ENCODE results near the gene RAP1GAP.
A peak's percentile ranks its signal among the peaks of the same experiment; 100 is the strongest.

The RAP1GAP gene

DNA sequence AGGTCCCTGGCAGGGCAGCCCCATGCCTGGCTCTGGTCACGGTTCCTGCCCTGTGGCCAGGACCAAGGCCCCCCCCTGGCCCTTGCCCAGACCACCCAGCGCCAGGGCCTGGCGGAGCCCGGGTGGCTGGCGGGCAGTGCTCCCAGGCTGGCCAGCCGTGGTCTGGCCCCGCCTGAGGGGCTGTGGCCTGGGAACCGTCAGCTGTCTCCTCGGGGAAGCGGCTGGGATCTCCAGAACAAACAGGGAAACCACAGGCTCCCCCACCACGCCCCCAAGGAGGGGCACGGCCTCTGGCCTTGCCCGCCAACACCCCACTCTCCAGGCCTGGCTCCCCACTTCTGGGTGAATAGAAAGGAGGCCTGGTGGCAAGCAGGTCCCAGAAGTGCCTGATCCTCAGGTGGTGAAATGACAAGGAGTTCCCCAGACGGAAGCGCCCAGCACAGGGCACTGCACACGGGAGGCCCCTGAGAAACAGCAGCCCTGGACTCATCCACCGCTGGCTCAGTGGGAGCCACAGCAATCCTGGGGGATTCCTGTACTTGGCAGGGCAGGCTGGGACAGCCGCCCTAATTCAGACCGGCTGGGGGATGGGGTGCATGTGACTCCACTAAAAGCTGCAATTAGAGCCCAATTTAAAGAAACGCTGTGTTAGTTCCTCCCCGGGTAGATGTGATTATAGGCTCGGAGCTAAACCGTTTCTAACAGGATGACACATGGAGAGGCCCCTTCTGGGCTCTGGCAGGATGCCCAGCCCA lies 78.9 kb downstream of the RAP1GAP start:
- no peak for DNase-seq (ENCODE audit: low spot score)

DNA sequence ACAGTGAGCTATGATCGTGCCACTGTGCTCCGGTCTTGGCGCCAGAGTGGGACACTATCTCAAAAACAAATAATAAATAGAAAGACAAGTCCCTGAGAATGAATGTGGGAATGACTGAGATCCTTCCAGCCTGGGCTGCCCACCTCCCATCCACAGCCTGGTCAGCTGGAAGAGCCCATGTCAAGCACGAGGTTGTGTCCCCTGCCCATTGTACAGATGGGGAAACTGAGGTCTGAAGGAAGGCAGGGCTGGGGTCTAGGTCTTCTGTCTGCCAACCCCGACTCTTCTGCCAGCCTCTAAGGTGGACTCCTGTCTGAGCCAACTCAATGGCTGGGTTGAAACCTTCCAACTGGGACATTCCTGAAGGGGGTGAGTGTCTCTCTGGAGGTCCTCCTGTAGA lies 79.5 kb downstream of the RAP1GAP start:
- no peak for DNase-seq (ENCODE audit: low spot score)

DNA sequence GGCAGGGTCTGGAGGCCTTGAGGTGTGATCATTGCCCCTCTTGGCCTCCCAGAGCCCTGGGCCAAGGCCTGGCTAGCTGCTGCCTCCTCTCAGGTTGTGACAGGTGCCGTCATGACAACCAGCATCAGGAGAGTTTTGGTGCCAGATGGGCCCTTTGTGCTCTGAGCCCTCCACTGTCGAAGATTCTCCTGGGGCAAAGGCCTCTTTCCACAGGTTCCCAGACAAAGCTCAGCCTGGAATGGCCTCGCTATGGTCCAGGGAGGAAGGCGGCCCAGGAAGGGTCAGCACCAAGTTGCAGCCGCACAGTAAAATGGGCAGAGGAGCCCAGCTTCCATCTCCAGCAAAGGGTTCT lies 81.6 kb downstream of the RAP1GAP start:
- no peak for DNase-seq (ENCODE audit: low spot score)

DNA sequence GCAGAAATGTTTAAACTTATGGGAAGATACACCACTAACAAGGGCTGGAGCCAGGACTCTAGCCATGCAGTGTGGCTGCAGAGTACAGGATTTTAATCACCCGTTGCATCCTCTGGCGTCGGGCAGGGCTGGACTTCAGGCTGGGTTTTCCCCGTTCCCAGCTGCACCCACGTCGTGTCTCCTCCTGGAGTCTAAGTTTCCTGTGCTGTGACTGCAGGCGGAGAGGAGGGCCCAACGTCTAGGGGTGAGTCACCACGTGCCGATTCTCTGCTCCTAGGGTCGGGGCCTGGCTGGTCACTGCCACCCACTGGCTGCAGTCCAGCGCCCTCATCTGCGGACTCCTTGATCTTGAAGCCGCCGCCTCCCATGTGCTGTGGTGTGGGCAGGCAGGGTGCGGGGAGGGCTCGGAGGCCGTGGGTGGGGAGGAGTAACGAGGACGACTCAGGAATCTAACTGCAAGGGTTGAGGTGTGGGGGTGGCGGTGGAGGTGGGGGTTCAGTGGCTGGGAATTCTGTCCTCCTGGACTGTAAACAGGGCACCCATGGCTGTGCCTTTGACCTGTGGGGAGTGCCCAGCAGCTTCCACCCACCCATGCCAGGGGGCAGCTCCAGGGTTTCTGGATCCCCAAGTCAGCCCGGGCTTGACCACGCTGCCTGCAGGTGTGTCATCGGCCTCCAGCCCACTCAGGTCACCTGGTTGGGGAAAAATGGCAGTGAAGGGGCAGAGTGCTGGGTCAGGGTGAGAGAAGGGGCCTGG lies 82.1 kb downstream of the RAP1GAP start:
- DNase-seq (ENCODE audit: low spot score) = peak; percentile 92

DNA sequence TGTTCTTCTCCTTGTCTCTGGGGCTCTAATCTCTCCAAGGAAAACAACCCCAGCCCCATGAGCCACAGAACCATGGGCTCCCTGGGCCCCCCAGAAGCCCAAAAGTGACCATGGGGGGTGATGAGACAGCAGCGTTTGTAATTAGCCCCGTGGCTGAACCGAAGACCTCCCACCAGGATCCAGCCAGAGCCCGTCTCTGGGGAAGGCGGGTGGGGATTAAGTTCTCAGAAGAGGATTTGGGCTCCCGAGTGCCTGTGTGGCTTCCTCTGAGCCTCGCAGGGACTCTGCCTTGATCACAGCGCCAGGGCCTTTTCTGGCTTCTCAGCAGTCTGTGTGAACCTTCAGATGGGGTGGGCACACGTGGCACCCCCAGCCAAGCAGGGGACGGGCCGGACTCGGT lies 82.9 kb downstream of the RAP1GAP start:
- DNase-seq (ENCODE audit: low spot score) = no peak

GRCh38 chr1:21585037-21585436 lies 84.1 kb downstream of the RAP1GAP start:
- no peak for DNase-seq (ENCODE audit: low spot score)

DNA sequence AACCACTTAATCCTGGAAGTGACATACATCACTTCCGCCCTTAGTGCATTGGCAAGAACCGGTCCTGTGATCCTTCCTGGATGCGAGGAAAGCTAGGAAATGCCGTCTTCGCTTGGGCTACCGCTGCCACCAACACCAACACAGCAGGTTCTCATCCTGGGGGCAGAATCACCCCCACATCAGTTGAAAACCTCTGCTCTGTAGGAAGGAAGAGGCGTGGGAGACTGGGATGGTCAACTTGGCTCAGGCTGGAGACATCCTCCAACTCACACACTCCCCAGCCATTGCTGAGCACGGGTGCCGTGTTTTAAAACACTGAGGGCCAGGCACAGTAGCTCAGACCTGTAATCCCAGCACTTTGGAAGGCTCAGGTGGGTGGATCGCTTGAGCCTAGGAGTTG lies 85.1 kb downstream of the RAP1GAP start:
- DNase-seq (ENCODE audit: low spot score) = no peak

DNA sequence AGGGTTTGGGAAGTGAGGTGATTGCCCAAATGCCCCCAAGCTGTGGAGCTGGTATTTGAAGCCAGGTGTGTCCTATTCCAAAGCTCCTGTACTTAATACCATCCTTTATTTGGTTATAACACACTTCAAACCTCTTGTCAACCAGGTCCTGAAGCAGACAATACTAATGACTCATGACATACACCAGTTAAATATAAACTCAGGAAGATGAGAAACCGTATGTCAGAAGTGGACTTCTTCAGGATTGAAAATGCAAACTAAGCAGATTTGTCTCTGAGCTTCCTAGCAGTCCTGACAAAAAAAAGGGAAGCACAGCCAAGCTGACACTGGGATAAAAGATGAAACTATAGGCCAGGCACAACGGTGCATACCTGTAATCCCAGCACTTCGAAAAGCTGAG lies 89.4 kb downstream of the RAP1GAP start:
- no peak for DNase-seq (ENCODE audit: low spot score)

GRCh38 chr1:21577933-21578332 lies 91.2 kb downstream of the RAP1GAP start:
- DNase-seq (ENCODE audit: low spot score) = no peak

DNA sequence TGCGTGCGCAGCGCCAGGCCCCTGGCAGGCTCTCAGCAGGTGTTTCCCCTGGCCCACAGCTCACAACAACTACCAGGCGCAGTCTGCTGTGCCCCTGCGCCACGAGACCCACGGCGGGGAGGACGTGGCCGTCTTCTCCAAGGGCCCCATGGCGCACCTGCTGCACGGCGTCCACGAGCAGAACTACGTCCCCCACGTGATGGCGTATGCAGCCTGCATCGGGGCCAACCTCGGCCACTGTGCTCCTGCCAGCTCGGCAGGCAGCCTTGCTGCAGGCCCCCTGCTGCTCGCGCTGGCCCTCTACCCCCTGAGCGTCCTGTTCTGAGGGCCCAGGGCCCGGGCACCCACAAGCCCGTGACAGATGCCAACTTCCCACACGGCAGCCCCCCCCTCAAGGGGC lies 91.8 kb downstream of the RAP1GAP start:
- DNase-seq (ENCODE audit: low spot score) = no peak

DNA sequence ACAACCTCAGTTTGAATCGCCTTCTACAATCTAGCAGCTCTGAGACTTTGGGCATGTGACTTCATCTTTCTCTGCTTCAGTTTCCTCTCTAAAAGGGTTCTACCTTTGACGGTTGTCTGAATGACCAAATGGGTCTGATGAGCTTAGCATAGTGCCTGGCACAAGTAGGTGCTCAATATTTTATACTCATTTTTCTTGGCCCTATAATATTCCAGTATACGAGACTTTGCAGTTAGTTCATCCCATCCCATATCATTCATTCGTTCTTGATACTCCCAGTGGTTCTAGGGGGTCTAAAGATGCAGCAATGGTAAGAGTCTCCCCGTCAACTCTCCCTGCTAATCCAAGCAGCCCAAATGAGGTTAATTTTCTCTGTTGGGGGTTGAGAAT lies 92.4 kb downstream of the RAP1GAP start:
- DNase-seq (ENCODE audit: low spot score) = no peak

DNA sequence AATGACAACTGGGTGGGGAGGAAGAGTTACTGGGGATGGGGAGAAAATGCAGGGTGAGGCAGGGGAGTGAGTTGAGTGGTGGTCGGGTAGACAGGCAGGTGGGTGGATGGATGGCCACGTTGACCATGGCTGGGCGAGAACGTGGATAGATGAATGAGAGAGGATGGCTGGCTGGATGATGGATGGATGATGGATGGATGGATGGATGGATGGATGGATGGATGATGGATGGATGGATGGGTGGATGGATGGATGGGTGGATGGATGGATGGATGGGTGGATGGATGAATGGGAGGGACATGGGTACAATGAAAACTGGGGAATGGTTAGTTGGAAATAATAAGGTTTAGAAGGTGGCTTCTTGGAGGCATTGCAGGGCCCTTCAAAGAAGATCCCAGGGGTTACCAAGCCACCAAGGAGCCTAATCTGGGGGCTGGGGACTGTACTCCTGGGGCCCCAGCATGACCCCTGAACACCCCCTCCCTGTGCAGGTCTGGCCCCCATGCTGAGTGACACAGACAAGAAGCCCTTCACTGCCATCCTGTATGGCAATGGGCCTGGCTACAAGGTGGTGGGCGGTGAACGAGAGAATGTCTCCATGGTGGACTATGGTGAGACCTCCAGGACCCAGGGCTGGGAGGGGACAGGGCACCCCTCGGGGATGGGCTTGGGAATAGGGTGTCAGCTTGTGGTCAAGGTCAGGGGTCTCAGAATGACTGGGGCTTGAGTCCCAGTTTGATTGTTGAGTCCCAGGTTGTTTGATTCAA lies 92.9 kb downstream of the RAP1GAP start:
- DNase-seq (ENCODE audit: low spot score) = no peak

GRCh38 chr1:21575351-21575942 lies 93.7 kb downstream of the RAP1GAP start:
- DNase-seq (ENCODE audit: low spot score) = no peak

DNA sequence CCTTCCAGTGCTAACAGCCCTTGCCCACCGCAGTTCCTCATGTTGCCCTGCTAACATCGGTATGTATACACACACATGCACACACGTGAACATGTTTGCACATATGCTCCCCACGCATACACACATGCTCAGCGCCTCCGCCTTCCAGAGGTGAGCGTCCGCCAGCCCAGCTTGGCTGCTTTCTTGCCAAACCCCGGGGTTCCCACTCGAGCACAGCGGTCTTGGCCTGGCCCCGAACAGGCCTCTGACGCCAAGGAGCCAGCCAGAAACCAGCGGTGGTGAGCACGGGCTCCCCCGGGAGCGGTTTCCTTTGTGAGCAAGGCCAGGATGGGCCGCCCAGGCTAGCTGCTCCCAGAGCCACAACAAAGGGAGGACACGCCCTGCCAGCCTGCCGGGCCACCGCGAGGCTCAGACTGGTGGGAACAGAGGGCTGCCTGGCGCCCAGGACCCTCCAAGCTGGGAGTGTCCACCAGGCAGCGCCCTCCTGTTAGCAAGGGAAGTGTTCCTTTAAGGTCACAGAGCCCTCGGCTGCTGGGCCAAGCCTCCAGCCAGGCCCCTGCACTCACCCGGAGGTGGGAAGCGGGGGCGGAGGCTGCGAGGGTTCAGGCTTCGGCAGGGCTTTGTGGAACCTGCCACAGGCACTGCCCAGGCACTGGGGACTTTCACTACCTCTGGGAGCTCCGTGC lies 94.5 kb downstream of the RAP1GAP start:
- no peak for DNase-seq (ENCODE audit: low spot score)

GRCh38 chr1:21573971-21574465 lies 95.1 kb downstream of the RAP1GAP start:
- peak; percentile 72 for DNase-seq (ENCODE audit: low spot score)

DNA sequence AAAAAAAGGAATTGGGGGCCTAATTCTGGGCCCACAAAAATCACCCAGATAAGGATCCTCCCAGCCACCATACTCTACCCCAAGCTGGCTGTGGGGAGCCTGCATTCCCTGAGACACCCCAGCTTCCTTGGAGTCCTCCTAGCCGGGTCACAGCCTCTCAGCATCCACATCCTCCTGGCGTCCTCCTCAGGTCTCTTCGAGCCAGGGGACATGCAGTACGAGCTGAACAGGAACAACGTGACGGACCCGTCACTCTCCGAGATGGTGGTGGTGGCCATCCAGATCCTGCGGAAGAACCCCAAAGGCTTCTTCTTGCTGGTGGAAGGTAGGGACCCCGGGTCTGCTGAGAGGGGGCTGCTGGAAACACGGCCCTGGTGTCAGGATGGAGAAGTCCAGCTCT lies 95.7 kb downstream of the RAP1GAP start:
- DNase-seq (ENCODE audit: low spot score) = no peak

- no peak for DNase-seq (ENCODE audit: low spot score)
These were observed 96.4 kb downstream of the RAP1GAP start for GRCh38 chr1:21572735-21573277.

- DNase-seq (ENCODE audit: low spot score) = no peak
These were observed 96.9 kb downstream of the RAP1GAP start for GRCh38 chr1:21572221-21572620.

DNA sequence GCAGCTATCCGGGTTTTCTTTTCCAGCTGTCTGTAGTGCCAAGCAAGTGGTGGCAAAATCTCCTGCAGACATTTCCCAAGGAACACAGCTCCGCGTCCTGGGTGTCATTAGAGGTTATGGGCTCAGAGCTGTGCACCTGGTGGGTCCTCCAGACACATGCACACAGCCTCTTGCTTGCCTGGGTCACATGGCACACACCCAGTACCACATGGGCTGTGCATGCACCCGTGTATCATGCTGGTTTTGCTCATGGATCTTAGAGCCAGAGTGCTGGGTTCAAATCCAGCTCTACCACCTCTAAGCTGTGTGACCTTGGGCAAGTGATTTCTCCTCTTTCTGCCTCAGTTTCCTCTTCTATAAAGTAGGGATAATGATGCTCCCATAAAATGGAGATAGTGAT lies 98.3 kb downstream of the RAP1GAP start:
- no peak for DNase-seq (ENCODE audit: low spot score)

DNA sequence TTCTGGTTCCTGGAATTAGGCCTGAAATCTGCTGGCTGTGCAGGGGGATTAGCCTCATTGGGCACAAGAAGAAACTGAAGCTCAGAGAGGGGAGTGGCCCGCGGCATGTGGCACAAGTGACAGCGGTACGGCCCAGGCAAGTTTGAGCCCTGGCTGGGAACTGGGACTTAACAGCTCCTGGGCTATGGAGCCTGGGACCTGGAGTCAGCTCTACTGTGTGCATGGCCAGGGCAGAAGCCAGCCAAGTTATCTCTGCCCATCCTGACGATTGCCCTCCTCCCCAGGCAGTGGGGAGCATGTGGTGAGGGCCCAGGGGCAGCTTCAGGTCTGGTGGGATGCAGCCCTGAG lies 98.7 kb downstream of the RAP1GAP start:
- no peak for DNase-seq (ENCODE audit: low spot score)

DNA sequence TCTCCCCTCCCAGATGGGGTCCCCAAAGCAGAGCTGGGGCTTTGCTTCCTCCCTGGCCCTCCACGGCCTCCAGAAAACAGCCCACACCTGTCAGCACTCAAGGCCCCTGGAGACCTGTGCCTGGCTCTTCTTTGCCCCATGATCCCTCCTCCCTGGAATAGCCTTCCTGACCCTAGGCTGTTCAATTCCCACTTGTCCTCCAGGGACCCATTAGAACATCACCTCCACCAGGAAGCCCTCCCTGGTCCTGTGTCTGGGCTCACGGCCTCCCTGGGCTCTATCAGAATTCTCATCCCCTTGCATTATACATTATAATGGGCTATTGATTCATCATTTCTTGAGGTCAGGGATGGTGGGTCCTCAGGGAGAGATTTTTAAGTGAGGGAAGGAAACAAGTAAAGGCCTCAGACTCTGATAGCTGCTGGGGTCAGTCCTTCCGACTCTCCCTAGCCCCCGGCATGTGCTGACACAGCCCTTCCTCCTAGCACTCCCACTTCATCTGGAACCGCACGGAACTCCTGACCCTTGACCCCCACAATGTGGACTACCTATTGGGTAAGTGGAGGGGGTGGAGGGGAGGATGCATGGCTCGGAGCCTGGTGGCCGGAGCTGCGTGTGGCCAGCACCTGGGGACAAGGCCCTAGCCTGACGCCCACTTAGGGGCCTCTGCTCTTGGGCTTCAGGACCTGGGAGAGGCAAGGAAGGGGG lies 99.2 kb downstream of the RAP1GAP start:
- no peak for DNase-seq (ENCODE audit: low spot score)
